HepG2 (cell line): Measurements from ENCODE around the gene SQOR. TPM values are rescaled to one million over a fixed set of nuclear protein-coding genes. Genes with fewer than 3 reads are reported as not detected.

Experiments
- ATAC-seq: fragments of 200-7000 bp; cut with Tn5 transposase; 3 replicates; pipeline ENCODE4 v1.9.1; 2020; ENCODE audit warnings: mild to moderate bottlenecking, moderate library complexity
- BruUV-seq: library from RNA; stranded (reverse); fragments of 400-500 nt; replicated peaks from 2 replicates; lab custom pipeline; 2021; lab: Mats Ljungman, UMichigan
- CTCF ChIA-PET: fragments of 300-600 bp; formaldehyde crosslinking; extraction: SDS; loops from one replicate; lab custom pipeline; 2021; ENCODE audit warnings: low total read pairs, inconsistent platforms, low intra/inter-chr PET ratio; lab: Yijun Ruan, JAX
- POLR2A ChIA-PET: fragments of 350-600 bp; sonication (Branson Sonifier 250); formaldehyde crosslinking; loops from one replicate; lab custom pipeline; 2020; ENCODE audit warnings: antibody characterized with exemption, inconsistent platforms; lab: Yijun Ruan, JAX
- DNase-seq: peaks from one replicate; pipeline ENCODE4 v3.0.0-alpha.2; 2015; ENCODE audit warnings: low spot score
- FAIRE-seq: peaks from 3 replicates; lab custom pipeline; 2011; peaks lifted over from hg19 to GRCh38; lab: Jason Lieb, UNC
- H2AFZ ChIP-seq: one replicate; pipeline ENCODE4 v1.6.1; 2011; ENCODE audit warnings: low read length, inconsistent platforms
- H3K27ac ChIP-seq: fragments of 300-600 bp; 3 replicates; pipeline ENCODE4 v1.8.0; 2011; ENCODE audit warnings: mixed run types, mild to moderate bottlenecking, mixed read lengths, low read length, inconsistent platforms; ENCODE audit not compliant: insufficient read depth; ENCODE audit errors: extremely low read length
- H3K27me3 ChIP-seq, 2 experiments: fragments of 200-600 bp in 1 of 2; 2 replicates in 1 of 2; 3 replicates in 1 of 2; pipeline versions ENCODE4 v1.6.0 to v1.8.0; 2011; ENCODE audit warnings: low read length in 2 of 2, mild to moderate bottlenecking in 2 of 2, moderate library complexity in 2 of 2, inconsistent platforms in 1 of 2; ENCODE audit not compliant: insufficient read depth in 2 of 2, control insufficient read depth in 1 of 2
- H3K36me3 ChIP-seq, 2 experiments: fragments of 200-600 bp in 1 of 2; replicated peaks in 1 of 2; 2 replicates in 1 of 2; 3 replicates in 1 of 2; pipeline versions ENCODE4 v1.5.1 to v1.8.0; 2011; ENCODE audit warnings: low read length in 2 of 2, inconsistent platforms in 1 of 2; ENCODE audit not compliant: insufficient read depth in 2 of 2, control insufficient read depth in 1 of 2
- H3K4me1 ChIP-seq: 2 replicates; pipeline ENCODE4 v1.5.1; 2012; ENCODE audit warnings: low read length, inconsistent platforms; ENCODE audit not compliant: insufficient read depth
- H3K4me2 ChIP-seq: 2 replicates; pipeline ENCODE4 v1.6.0; 2011; ENCODE audit warnings: low read depth, low read length, inconsistent platforms
- H3K4me3 ChIP-seq, 3 experiments: fragments of 200-600 bp in 1 of 3; sonication (generic), shearing (Covaris generic) in 1 of 3; replicated peaks in 1 of 3; 2 replicates each; pipeline ENCODE4 v1.5.1; 2011 to 2016; ENCODE audit warnings: low read length in 3 of 3, inconsistent platforms in 2 of 3, low read depth in 2 of 3, mild to moderate bottlenecking in 2 of 3, control low read depth in 1 of 3, mixed read lengths in 1 of 3; ENCODE audit not compliant: insufficient read depth in 1 of 3
- H3K79me2 ChIP-seq: one replicate; pipeline ENCODE4 v1.6.1; 2011; ENCODE audit warnings: low read length, inconsistent platforms; ENCODE audit not compliant: insufficient read depth
- H3K9ac ChIP-seq: 2 replicates; pipeline ENCODE4 v1.6.0; 2011; ENCODE audit warnings: mild to moderate bottlenecking, low read depth, low read length, inconsistent platforms; ENCODE audit not compliant: insufficient read depth
- H3K9me3 ChIP-seq: 2 replicates; pipeline ENCODE4 v1.5.1; 2012; ENCODE audit warnings: mild to moderate bottlenecking, low read length
- H4K20me1 ChIP-seq: 2 replicates; pipeline ENCODE4 v1.6.0; 2011; ENCODE audit warnings: inconsistent platforms, mild to moderate bottlenecking, low read length, moderate library complexity; ENCODE audit not compliant: insufficient read depth
- ARNT ChIP-seq: fragments of 450-650 bp; IDR thresholded peaks from 2 replicates; pipeline ENCODE4 v1.6.1; 2017
- DR1 ChIP-seq: sonication (generic); formaldehyde crosslinking; IDR thresholded peaks from 2 replicates; pipeline ENCODE4 v1.8.0; 2021; ENCODE audit warnings: mild to moderate bottlenecking, missing genetic modification reagents, inconsistent platforms
- ELF4 ChIP-seq: sonication (generic); formaldehyde crosslinking; IDR thresholded peaks from 2 replicates; pipeline ENCODE4 v1.5.0; 2020; ENCODE audit warnings: missing genetic modification reagents, mild to moderate bottlenecking, moderate library complexity, borderline replicate concordance
- FOXC1 ChIP-seq: sonication (generic); formaldehyde crosslinking; IDR thresholded peaks from 2 replicates; pipeline ENCODE4 v1.8.0; 2022; ENCODE audit warnings: mild to moderate bottlenecking, missing genetic modification reagents, borderline replicate concordance
- PAX8 ChIP-seq: sonication (generic); formaldehyde crosslinking; IDR thresholded peaks from 2 replicates; pipeline ENCODE4 v1.8.0; 2022; ENCODE audit warnings: mild to moderate bottlenecking, missing genetic modification reagents, borderline replicate concordance
- SIN3A ChIP-seq: IDR thresholded peaks from 2 replicates; pipeline ENCODE4 v1.6.1; 2011; ENCODE audit warnings: low read depth, mild to moderate bottlenecking, control low read depth, low read length, borderline replicate concordance
- SP5 ChIP-seq: IDR thresholded peaks from 2 replicates; pipeline ENCODE4 v1.6.1; 2016; ENCODE audit warnings: low read depth, borderline replicate concordance
- TARDBP ChIP-seq: sonication (generic); formaldehyde crosslinking; IDR thresholded peaks from 2 replicates; pipeline ENCODE4 v1.8.0; 2022; ENCODE audit warnings: mild to moderate bottlenecking, missing genetic modification reagents
- TBX2 ChIP-seq: sonication (generic); formaldehyde crosslinking; IDR thresholded peaks from 2 replicates; pipeline ENCODE4 v1.5.0; 2020; ENCODE audit warnings: missing genetic modification reagents, mild to moderate bottlenecking, borderline replicate concordance
- ZNF138 ChIP-seq: sonication (generic); formaldehyde crosslinking; IDR thresholded peaks from 2 replicates; pipeline ENCODE4 v1.5.0; 2020; ENCODE audit warnings: mild to moderate bottlenecking, low read depth, missing genetic modification reagents
- ZNF230 ChIP-seq: sonication (generic); formaldehyde crosslinking; IDR thresholded peaks from 2 replicates; pipeline ENCODE4 v1.4.0; 2020; ENCODE audit warnings: mild to moderate bottlenecking, missing genetic modification reagents
- ZNF430 ChIP-seq: sonication (generic); formaldehyde crosslinking; IDR thresholded peaks from 2 replicates; pipeline ENCODE4 v1.9.0; 2021; ENCODE audit warnings: mild to moderate bottlenecking, missing genetic modification reagents
- ZNF556 ChIP-seq: sonication (generic); formaldehyde crosslinking; IDR thresholded peaks from 2 replicates; pipeline ENCODE4 v1.4.0; 2020; ENCODE audit warnings: mild to moderate bottlenecking, missing genetic modification reagents, borderline replicate concordance
- ZNF614 ChIP-seq: IDR thresholded peaks from 2 replicates; pipeline ENCODE4 v1.6.1; 2018; ENCODE audit warnings: missing biosample characterization, missing genetic modification reagents, inconsistent platforms, borderline replicate concordance
- WGBS: methylation state at CpG from one replicate; pipeline ENCODE4 v1.1.6; 2017; ENCODE audit warnings: low lambda C conversion rate; 5-methylcytosine and 5-hydroxymethylcytosine counted together
- in situ Hi-C: cut with HindIII; loops from 2 replicates; pipeline ENCODE4 v1.10.0; 2017; ENCODE audit warnings: low pct_unique_long_range_greater_than_20kb; ENCODE audit not compliant: extremely low pct_ligation_motif_present
- intact Hi-C: fragments of 100-400 bp; cut with micrococcal nuclease; formaldehyde crosslinking; loops from one replicate; pipeline ENCODE4 v1.10.0; 2022; ENCODE audit not compliant: unreplicated experiment
- polyA plus RNA-seq, 8 experiments: library from polyadenylated mRNA; depleted of rRNA in 3 of 8; stranded (reverse) in 7 of 8; unstranded in 1 of 8; fragments of >200 nt; fragmentation: Illumina TruSeq in 4 of 8; extraction: Trizol in 4 of 8; gene quantifications; 2 replicates each; pipeline versions ENCODE4 v1.2.1 to v1.2.3, GENCODE V29; 2011 to 2016; ENCODE audit warnings: low read depth in 4 of 8, missing spikeins in 1 of 8, mixed read lengths in 1 of 8; ENCODE audit not compliant: insufficient read depth in 1 of 8
- total RNA-seq, 5 experiments: library from RNA; depleted of rRNA; stranded (reverse); fragments of >200 nt; fragmentation: Illumina TruSeq; extraction: Trizol; gene quantifications; 2 replicates each; pipeline ENCODE4 v1.2.3, GENCODE V29; 2016; ENCODE audit warnings: low read depth in 1 of 5
- TF ChIP-seq, protein P1 (sequence below): sonication (generic); formaldehyde crosslinking; IDR thresholded peaks from 2 replicates; pipeline ENCODE4 v1.5.1; 2020; ENCODE audit warnings: missing genetic modification reagents, mild to moderate bottlenecking, borderline replicate concordance
- TF ChIP-seq, protein P2 (sequence below): IDR thresholded peaks from 2 replicates; pipeline ENCODE4 v1.6.1; 2016; ENCODE audit warnings: low read depth, control low read depth

The SQOR gene
- total and polyA plus RNA-seq, 2 of the 13 experiments (the other 11 are each of a cell fraction or from before 2014, with no cell fraction given), result 19.3 to 19.4 TPM

DNA sequence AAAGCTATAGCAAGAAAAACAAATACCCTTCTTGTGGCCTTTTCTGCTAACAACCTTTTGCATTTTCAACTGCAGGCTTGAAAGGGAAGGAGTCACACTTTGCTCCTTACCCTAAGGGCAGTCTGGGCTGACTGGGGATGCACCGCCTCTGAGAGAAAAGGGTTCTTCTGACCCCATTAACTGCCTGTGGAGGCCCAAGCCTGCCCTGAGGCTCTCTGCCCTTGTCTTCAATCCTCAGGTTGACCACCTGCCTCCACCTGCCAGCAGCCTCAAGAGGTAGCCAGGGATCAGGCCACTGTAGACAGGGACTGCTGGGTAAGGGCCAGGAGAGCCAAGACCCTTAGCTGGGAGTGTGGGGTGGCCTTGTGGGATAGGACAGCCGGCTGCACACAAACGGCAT, 93.8 kb downstream of the SQOR start:
- DNase-seq (no peak), FAIRE-seq (no peak), ATAC-seq (no peak)
- Histone ChIP-seq H3K4me3 (no peak overlapping the region), H3K4me1 (no peaks in the 10 kb centered on the region), H3K9me3 (no peaks in the 10 kb centered on the region), H2AFZ (no peak overlapping the region), H3K9ac (no peak overlapping the region), H4K20me1 (no peaks in the 10 kb centered on the region), H3K27ac (no peak overlapping the region), H3K36me3 (no peaks in the 10 kb centered on the region), H3K27me3 (no peaks in the 10 kb centered on the region; a peak in 1 of 5 replicates), H3K79me2 (no peaks in the 10 kb centered on the region), H3K4me2 (no peak overlapping the region)
- intact Hi-C loops, result no loop called here
- WGBS, result 0% methylated on average over 2 of the region's 3 CpGs
- no peak for TF ChIP-seq ZNF614 (CRISPR knock-in tag)
- TF ChIP-seq, protein P1, sequence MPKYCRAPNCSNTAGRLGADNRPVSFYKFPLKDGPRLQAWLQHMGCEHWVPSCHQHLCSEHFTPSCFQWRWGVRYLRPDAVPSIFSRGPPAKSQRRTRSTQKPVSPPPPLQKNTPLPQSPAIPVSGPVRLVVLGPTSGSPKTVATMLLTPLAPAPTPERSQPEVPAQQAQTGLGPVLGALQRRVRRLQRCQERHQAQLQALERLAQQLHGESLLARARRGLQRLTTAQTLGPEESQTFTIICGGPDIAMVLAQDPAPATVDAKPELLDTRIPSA (CRISPR knock-in tag), result no peak
- TF ChIP-seq ZNF230 (CRISPR knock-in tag), result no peak
- TF ChIP-seq, protein P2, sequence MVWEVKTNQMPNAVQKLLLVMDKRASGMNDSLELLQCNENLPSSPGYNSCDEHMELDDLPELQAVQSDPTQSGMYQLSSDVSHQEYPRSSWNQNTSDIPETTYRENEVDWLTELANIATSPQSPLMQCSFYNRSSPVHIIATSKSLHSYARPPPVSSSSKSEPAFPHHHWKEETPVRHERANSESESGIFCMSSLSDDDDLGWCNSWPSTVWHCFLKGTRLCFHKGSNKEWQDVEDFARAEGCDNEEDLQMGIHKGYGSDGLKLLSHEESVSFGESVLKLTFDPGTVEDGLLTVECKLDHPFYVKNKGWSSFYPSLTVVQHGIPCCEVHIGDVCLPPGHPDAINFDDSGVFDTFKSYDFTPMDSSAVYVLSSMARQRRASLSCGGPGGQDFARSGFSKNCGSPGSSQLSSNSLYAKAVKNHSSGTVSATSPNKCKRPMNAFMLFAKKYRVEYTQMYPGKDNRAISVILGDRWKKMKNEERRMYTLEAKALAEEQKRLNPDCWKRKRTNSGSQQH (CRISPR knock-in tag), result no peak
- TF ChIP-seq FOXC1 (CRISPR knock-in tag), result no peak
- TF ChIP-seq ZNF430 (CRISPR knock-in tag), result no peak
- no peak for TF ChIP-seq ARNT
- TF ChIP-seq PAX8 (CRISPR knock-in tag), result no peak
- no peak for TF ChIP-seq ZNF138
- no peak for TF ChIP-seq TARDBP (CRISPR knock-in tag)
- no peak for TF ChIP-seq SIN3A
- no peak for TF ChIP-seq ELF4
- no peak for TF ChIP-seq ZNF556 (CRISPR knock-in tag)
- no peak for TF ChIP-seq DR1
- no peak for TF ChIP-seq SP5 (CRISPR knock-in tag)
- TF ChIP-seq TBX2, result no peak
- in situ Hi-C loops, result no loop called here
- ChIA-PET POLR2A (no interaction called here), CTCF (no interaction called here)
- BruUV-seq, result no TSS peak
